ENCODE results near the gene TENM3. TPM values are rescaled to one million over a fixed set of nuclear protein-coding genes. Genes with fewer than 3 reads are reported as not detected.

TENM3 gene
- polyA plus RNA-seq, 3 donors, result 1.8 to 10.3 (median 2.3) TPM

GRCh38 chr4:182246401-182247205 lies 3.4 kb downstream of the TENM3 start:
- 51 to 65% (median 56%) methylated on average over 27 of the region's 27 CpGs for WGBS, 3 donors
- no peak overlapping the region for H3K27ac ChIP-seq (ENCODE audit: low read depth, low read length)

GRCh38 chr4:182248295-182248694 lies 5.1 kb downstream of the TENM3 start:
- WGBS, 3 donors, result 75 to 79% (median 78%) methylated on average over 3 of the region's 3 CpGs

GRCh38 chr4:182250446-182250845 lies 7.2 kb downstream of the TENM3 start:
- 80 to 91% (median 86%) methylated on average over 6 of the region's 6 CpGs for WGBS, 3 donors
- no peak overlapping the region for H3K27ac ChIP-seq (ENCODE audit: low read depth, low read length)

More at GRCh38 chr4:182248295-182248694, 5.1 kb downstream of the TENM3 start:
- H3K27ac ChIP-seq (ENCODE audit: low read depth, low read length), result no peak overlapping the region

- H3K27ac ChIP-seq (ENCODE audit: low read depth, low read length), result no peak overlapping the region
- WGBS, 3 donors, result 90 to 92% (median 90%) methylated on average over 8 of the region's 8 CpGs
These were observed 7.9 kb downstream of the TENM3 start for GRCh38 chr4:182251116-182251515.

- H3K27ac ChIP-seq (ENCODE audit: low read depth, low read length), result no peak overlapping the region
- WGBS, 3 donors, result 80 to 84% (median 82%) methylated on average over 4 of the region's 4 CpGs
These were observed 9.0 kb downstream of the TENM3 start for GRCh38 chr4:182252220-182252619.

GRCh38 chr4:182254026-182254780 lies 11.0 kb downstream of the TENM3 start:
- WGBS, 3 donors, result 74 to 77% (median 77%) methylated on average over 10 of the region's 10 CpGs
- H3K27ac ChIP-seq (ENCODE audit: low read depth, low read length), result no peak overlapping the region

GRCh38 chr4:182255441-182256190 lies 12.4 kb downstream of the TENM3 start:
- WGBS, 3 donors, result 66 to 72% (median 66%) methylated on average over 8 of the region's 8 CpGs
- no peak overlapping the region for H3K27ac ChIP-seq (ENCODE audit: low read depth, low read length)

- 82 to 93% (median 88%) methylated on average over 3 of the region's 3 CpGs for WGBS, 3 donors
- H3K27ac ChIP-seq (ENCODE audit: low read depth, low read length), result no peak overlapping the region
These were observed 13.8 kb downstream of the TENM3 start for GRCh38 chr4:182257016-182257415.

- 58 to 66% (median 60%) methylated on average over 3 of the region's 3 CpGs for WGBS, 3 donors
- no peak overlapping the region for H3K27ac ChIP-seq (ENCODE audit: low read depth, low read length)
These were observed 14.3 kb downstream of the TENM3 start for GRCh38 chr4:182257503-182257902.

- H3K27ac ChIP-seq (ENCODE audit: low read depth, low read length), result no peak overlapping the region
- WGBS, 3 donors, result 51 to 63% (median 51%) methylated on average over 4 of the region's 4 CpGs
These were observed 15.3 kb downstream of the TENM3 start for GRCh38 chr4:182258441-182259000.

- 85 to 91% (median 89%) methylated on average over 8 of the region's 8 CpGs for WGBS, 3 donors
- H3K27ac ChIP-seq (ENCODE audit: low read depth, low read length), result no peak overlapping the region
These were observed 18.5 kb downstream of the TENM3 start for GRCh38 chr4:182261651-182262223.

GRCh38 chr4:182263562-182263961 lies 20.4 kb downstream of the TENM3 start:
- no peak overlapping the region for H3K27ac ChIP-seq (ENCODE audit: low read depth, low read length)
- 70 to 85% (median 77%) methylated on average over 10 of the region's 10 CpGs for WGBS, 3 donors

GRCh38 chr4:182264139-182264752 lies 21.0 kb downstream of the TENM3 start:
- WGBS, 3 donors, result 35 to 74% (median 73%) methylated on average over 13 of the region's 13 CpGs
- H3K27ac ChIP-seq (ENCODE audit: low read depth, low read length), result no peak overlapping the region

- no peak overlapping the region for H3K27ac ChIP-seq (ENCODE audit: low read depth, low read length)
- WGBS, 3 donors, result 53 to 67% (median 62%) methylated on average over 3 of the region's 3 CpGs
These were observed 22.7 kb downstream of the TENM3 start for GRCh38 chr4:182265881-182266280.

GRCh38 chr4:182267048-182267447 lies 23.8 kb downstream of the TENM3 start:
- no peak overlapping the region for H3K27ac ChIP-seq (ENCODE audit: low read depth, low read length)

- WGBS, 3 donors, result 69 to 84% (median 83%) methylated on average over 3 of the region's 3 CpGs
- H3K27ac ChIP-seq (ENCODE audit: low read depth, low read length), result no peak overlapping the region
These were observed 25.8 kb downstream of the TENM3 start for GRCh38 chr4:182268966-182269365.

- 91 to 94% (median 93%) methylated on average over 10 of the region's 10 CpGs for WGBS, 3 donors
These were observed 28.5 kb downstream of the TENM3 start for GRCh38 chr4:182271731-182272130.

GRCh38 chr4:182272151-182272550 lies 28.9 kb downstream of the TENM3 start:
- 67 to 74% (median 69%) methylated on average over 7 of the region's 7 CpGs for whole genome bisulfite sequencing, 3 donors
- H3K27ac ChIP-seq (ENCODE audit: low read depth, low read length), result no peak overlapping the region

More at GRCh38 chr4:182271731-182272130, 28.5 kb downstream of the TENM3 start:
- H3K27ac ChIP-seq (ENCODE audit: low read depth, low read length), result no peak overlapping the region

Data from adipose tissue (tissue), 3 donors.